Measurements from ENCODE around the gene COL11A2. TPM values are rescaled to one million over a fixed set of nuclear protein-coding genes. Genes with fewer than 3 reads are reported as not detected.

Gene COL11A2
- total and polyA plus RNA-seq, 2 of the 13 experiments (the other 11 are each of a cell fraction or from before 2014, with no cell fraction given), result 0.55 TPM

DNA sequence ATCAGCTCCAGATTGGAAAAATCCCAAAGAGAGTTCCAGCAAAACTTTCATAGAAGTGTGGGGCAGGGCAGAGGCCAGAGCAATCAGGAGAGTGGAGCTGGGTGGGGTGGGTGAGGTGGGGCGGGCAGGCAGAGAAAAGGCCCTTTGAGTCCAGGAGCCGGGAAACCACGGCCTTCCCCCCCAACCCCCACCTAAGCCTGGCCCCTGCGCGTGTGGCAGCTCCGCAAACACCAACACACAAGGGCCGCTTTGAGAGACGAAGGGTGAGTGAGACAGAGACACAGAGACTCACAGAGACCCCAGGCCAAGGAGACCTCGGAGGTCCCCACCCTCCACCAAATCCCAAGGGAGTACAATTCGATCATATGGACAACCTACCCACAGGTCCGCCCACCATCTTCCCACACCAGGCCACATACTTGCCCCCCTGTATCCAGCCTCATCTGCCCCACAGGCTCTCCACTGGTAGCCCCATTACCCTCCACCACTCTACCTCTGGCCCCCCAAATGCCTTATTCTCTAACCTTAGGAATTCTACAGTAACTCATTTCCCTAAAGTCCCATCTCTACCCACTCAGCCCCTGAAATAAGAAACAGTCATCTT is 1.7 kb downstream of the COL11A2 start (continued):
- TF ChIP-seq ARNT2 (CRISPR knock-in tag; IDR thresholded peaks at IDR 0.05; ENCODE audit: low read depth) (no peak), ZNF44 (CRISPR knock-in tag; IDR thresholded peaks at IDR 0.05) (no peak), SAFB2 (CRISPR knock-in tag; IDR thresholded peaks at IDR 0.05; ENCODE audit: borderline replicate concordance, low read depth) (no peak), ZBTB7B (CRISPR knock-in tag; IDR thresholded peaks at IDR 0.05) (peak; percentile 50; the same call in 1 of the 2 replicates), HOXD1 (CRISPR knock-in tag; IDR thresholded peaks at IDR 0.05) (no peak), NFIB (CRISPR knock-in tag; IDR thresholded peaks at IDR 0.05; ENCODE audit: borderline replicate concordance) (no peak), ZMYM4 (CRISPR knock-in tag; IDR thresholded peaks at IDR 0.05) (0 out of 2 replicates have a peak, but pooled peaks have one; percentile 0), NR3C1 (CRISPR knock-in tag; IDR thresholded peaks at IDR 0.05) (no peak)
- TF ChIP-seq, protein P1, sequence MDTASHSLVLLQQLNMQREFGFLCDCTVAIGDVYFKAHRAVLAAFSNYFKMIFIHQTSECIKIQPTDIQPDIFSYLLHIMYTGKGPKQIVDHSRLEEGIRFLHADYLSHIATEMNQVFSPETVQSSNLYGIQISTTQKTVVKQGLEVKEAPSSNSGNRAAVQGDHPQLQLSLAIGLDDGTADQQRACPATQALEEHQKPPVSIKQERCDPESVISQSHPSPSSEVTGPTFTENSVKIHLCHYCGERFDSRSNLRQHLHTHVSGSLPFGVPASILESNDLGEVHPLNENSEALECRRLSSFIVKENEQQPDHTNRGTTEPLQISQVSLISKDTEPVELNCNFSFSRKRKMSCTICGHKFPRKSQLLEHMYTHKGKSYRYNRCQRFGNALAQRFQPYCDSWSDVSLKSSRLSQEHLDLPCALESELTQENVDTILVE (CRISPR knock-in tag; IDR thresholded peaks at IDR 0.05), result 0 out of 2 replicates have a peak, but pooled peaks have one; percentile 37
- TF ChIP-seq, protein P2, sequence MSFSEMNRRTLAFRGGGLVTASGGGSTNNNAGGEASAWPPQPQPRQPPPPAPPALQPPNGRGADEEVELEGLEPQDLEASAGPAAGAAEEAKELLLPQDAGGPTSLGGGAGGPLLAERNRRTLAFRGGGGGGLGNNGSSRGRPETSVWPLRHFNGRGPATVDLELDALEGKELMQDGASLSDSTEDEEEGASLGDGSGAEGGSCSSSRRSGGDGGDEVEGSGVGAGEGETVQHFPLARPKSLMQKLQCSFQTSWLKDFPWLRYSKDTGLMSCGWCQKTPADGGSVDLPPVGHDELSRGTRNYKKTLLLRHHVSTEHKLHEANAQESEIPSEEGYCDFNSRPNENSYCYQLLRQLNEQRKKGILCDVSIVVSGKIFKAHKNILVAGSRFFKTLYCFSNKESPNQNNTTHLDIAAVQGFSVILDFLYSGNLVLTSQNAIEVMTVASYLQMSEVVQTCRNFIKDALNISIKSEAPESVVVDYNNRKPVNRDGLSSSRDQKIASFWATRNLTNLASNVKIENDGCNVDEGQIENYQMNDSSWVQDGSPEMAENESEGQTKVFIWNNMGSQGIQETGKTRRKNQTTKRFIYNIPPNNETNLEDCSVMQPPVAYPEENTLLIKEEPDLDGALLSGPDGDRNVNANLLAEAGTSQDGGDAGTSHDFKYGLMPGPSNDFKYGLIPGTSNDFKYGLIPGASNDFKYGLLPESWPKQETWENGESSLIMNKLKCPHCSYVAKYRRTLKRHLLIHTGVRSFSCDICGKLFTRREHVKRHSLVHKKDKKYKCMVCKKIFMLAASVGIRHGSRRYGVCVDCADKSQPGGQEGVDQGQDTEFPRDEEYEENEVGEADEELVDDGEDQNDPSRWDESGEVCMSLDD (CRISPR knock-in tag; IDR thresholded peaks at IDR 0.05; ENCODE audit: borderline replicate concordance), result no peak
- TF ChIP-seq, protein P3, sequence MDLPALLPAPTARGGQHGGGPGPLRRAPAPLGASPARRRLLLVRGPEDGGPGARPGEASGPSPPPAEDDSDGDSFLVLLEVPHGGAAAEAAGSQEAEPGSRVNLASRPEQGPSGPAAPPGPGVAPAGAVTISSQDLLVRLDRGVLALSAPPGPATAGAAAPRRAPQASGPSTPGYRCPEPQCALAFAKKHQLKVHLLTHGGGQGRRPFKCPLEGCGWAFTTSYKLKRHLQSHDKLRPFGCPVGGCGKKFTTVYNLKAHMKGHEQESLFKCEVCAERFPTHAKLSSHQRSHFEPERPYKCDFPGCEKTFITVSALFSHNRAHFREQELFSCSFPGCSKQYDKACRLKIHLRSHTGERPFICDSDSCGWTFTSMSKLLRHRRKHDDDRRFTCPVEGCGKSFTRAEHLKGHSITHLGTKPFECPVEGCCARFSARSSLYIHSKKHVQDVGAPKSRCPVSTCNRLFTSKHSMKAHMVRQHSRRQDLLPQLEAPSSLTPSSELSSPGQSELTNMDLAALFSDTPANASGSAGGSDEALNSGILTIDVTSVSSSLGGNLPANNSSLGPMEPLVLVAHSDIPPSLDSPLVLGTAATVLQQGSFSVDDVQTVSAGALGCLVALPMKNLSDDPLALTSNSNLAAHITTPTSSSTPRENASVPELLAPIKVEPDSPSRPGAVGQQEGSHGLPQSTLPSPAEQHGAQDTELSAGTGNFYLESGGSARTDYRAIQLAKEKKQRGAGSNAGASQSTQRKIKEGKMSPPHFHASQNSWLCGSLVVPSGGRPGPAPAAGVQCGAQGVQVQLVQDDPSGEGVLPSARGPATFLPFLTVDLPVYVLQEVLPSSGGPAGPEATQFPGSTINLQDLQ (CRISPR knock-in tag; IDR thresholded peaks at IDR 0.05), result no peak
- TF ChIP-seq, protein P4, sequence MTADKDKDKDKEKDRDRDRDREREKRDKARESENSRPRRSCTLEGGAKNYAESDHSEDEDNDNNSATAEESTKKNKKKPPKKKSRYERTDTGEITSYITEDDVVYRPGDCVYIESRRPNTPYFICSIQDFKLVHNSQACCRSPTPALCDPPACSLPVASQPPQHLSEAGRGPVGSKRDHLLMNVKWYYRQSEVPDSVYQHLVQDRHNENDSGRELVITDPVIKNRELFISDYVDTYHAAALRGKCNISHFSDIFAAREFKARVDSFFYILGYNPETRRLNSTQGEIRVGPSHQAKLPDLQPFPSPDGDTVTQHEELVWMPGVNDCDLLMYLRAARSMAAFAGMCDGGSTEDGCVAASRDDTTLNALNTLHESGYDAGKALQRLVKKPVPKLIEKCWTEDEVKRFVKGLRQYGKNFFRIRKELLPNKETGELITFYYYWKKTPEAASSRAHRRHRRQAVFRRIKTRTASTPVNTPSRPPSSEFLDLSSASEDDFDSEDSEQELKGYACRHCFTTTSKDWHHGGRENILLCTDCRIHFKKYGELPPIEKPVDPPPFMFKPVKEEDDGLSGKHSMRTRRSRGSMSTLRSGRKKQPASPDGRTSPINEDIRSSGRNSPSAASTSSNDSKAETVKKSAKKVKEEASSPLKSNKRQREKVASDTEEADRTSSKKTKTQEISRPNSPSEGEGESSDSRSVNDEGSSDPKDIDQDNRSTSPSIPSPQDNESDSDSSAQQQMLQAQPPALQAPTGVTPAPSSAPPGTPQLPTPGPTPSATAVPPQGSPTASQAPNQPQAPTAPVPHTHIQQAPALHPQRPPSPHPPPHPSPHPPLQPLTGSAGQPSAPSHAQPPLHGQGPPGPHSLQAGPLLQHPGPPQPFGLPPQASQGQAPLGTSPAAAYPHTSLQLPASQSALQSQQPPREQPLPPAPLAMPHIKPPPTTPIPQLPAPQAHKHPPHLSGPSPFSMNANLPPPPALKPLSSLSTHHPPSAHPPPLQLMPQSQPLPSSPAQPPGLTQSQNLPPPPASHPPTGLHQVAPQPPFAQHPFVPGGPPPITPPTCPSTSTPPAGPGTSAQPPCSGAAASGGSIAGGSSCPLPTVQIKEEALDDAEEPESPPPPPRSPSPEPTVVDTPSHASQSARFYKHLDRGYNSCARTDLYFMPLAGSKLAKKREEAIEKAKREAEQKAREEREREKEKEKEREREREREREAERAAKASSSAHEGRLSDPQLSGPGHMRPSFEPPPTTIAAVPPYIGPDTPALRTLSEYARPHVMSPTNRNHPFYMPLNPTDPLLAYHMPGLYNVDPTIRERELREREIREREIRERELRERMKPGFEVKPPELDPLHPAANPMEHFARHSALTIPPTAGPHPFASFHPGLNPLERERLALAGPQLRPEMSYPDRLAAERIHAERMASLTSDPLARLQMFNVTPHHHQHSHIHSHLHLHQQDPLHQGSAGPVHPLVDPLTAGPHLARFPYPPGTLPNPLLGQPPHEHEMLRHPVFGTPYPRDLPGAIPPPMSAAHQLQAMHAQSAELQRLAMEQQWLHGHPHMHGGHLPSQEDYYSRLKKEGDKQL (CRISPR knock-in tag; IDR thresholded peaks at IDR 0.05; ENCODE audit: low read depth), result no peak
- TF ChIP-seq, protein P5, sequence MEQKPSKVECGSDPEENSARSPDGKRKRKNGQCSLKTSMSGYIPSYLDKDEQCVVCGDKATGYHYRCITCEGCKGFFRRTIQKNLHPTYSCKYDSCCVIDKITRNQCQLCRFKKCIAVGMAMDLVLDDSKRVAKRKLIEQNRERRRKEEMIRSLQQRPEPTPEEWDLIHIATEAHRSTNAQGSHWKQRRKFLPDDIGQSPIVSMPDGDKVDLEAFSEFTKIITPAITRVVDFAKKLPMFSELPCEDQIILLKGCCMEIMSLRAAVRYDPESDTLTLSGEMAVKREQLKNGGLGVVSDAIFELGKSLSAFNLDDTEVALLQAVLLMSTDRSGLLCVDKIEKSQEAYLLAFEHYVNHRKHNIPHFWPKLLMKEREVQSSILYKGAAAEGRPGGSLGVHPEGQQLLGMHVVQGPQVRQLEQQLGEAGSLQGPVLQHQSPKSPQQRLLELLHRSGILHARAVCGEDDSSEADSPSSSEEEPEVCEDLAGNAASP (CRISPR knock-in tag; IDR thresholded peaks at IDR 0.05; ENCODE audit: borderline replicate concordance), result peak; percentile 43; the same call in 1 of the 2 replicates
